Tibial nerve (tissue), 4 donors: ENCODE results near the gene FOXP4.

ENCODE experiments used
- CTCF ChIP-seq, 5 experiments: fragments of 200-600 bp in 3 of 5; fragments of 450-650 bp in 2 of 5; sonication (generic) in 3 of 5; IDR thresholded peaks; one replicate each; pipeline ENCODE4 v1.5.1; 2016 to 2019; ENCODE audit warnings: antibody characterized with exemption in 5 of 5, mild to moderate bottlenecking in 3 of 5, moderate library complexity in 2 of 5
- EP300 ChIP-seq, 2 donors: sonication (generic); formaldehyde crosslinking; IDR thresholded peaks; one replicate each; pipeline ENCODE4 v1.6.1; 2017; ENCODE audit warnings: antibody characterized with exemption in 2 of 2, mild to moderate bottlenecking in 1 of 2

- TF ChIP-seq CTCF (IDR thresholded peaks at IDR 0.05): no peak
- no peak for TF ChIP-seq EP300 (IDR thresholded peaks at IDR 0.05)
These were observed 41.1 kb downstream of the FOXP4 start for GRCh38 chr6:41587131-41587879.
